Liver (tissue), 9 donors: ENCODE results near the gene HTR1B. TPM values are rescaled to one million over a fixed set of nuclear protein-coding genes. Genes with fewer than 3 reads are reported as not detected.

Experiments
- DNase-seq: peaks from one replicate; pipeline ENCODE4 v3.0.0-alpha.2; 2017; ENCODE audit warnings: low spot score
- H3K27ac ChIP-seq, 2 donors: one replicate each; pipeline ENCODE4 v1.7.0; 2013; ENCODE audit warnings: inconsistent platforms in 2 of 2, low read length in 2 of 2, control low read depth in 1 of 2, low read depth in 1 of 2, mild to moderate bottlenecking in 1 of 2
- H3K27me3 ChIP-seq, 4 donors: one replicate each; pipeline versions ENCODE4 v1.6.1 to v1.7.0; 2013; ENCODE audit warnings: low read length in 3 of 4, inconsistent platforms in 1 of 4, mild to moderate bottlenecking in 1 of 4, moderate library complexity in 1 of 4; ENCODE audit not compliant: control insufficient read depth in 4 of 4, insufficient read depth in 4 of 4
- H3K36me3 ChIP-seq, 4 donors: one replicate each; pipeline versions ENCODE4 v1.6.1 to v1.7.0; 2013; ENCODE audit warnings: low read length in 3 of 4, mild to moderate bottlenecking in 3 of 4, low read depth in 1 of 4, moderate library complexity in 1 of 4; ENCODE audit not compliant: control insufficient read depth in 4 of 4, insufficient read depth in 3 of 4
- H3K4me1 ChIP-seq, 4 donors: one replicate each; pipeline versions ENCODE4 v1.6.1 to v1.7.0; 2013; ENCODE audit warnings: low read length in 3 of 4, mild to moderate bottlenecking in 3 of 4, moderate library complexity in 1 of 4; ENCODE audit not compliant: control insufficient read depth in 4 of 4, insufficient read depth in 4 of 4
- H3K4me3 ChIP-seq, 3 donors: one replicate each; pipeline versions ENCODE4 v1.6.1 to v1.7.0; 2013; ENCODE audit warnings: low read length in 3 of 3, control low read depth in 1 of 3, low read depth in 1 of 3, mild to moderate bottlenecking in 1 of 3
- H3K9ac ChIP-seq, 2 donors: one replicate each; pipeline ENCODE4 v1.7.0; 2013; ENCODE audit warnings: low read length in 2 of 2, mild to moderate bottlenecking in 2 of 2, moderate library complexity in 2 of 2, control low read depth in 1 of 2, low read depth in 1 of 2
- H3K9me3 ChIP-seq, 4 donors: one replicate each; pipeline versions ENCODE4 v1.6.1 to v1.7.0; 2013; ENCODE audit warnings: low read length in 3 of 4; ENCODE audit not compliant: control insufficient read depth in 4 of 4
- EGR1 ChIP-seq, 2 donors: IDR thresholded peaks; 2 replicates each; pipeline ENCODE4 v1.6.1; 2016 to 2018; ENCODE audit warnings: antibody characterized with exemption in 2 of 2, low read depth in 2 of 2
- FOXA1 ChIP-seq: IDR thresholded peaks from 2 replicates; pipeline ENCODE4 v1.6.1; 2016; ENCODE audit warnings: antibody characterized with exemption
- FOXA2 ChIP-seq: IDR thresholded peaks from 2 replicates; pipeline ENCODE4 v1.6.1; 2016; ENCODE audit warnings: antibody characterized with exemption
- GABPA ChIP-seq, 2 donors: IDR thresholded peaks in 1 of 2; conservative IDR thresholded peaks in 1 of 2; 2 replicates each; pipeline ENCODE4 v1.6.1; 2016; ENCODE audit warnings: antibody characterized with exemption in 2 of 2, mild to moderate bottlenecking in 1 of 2, moderate library complexity in 1 of 2
- HNF4A ChIP-seq, 2 donors: conservative IDR thresholded peaks; 2 replicates each; pipeline ENCODE4 v1.6.1; 2016; ENCODE audit warnings: antibody characterized with exemption in 2 of 2, mild to moderate bottlenecking in 2 of 2
- HNF4G ChIP-seq: IDR thresholded peaks from 2 replicates; pipeline ENCODE4 v1.6.1; 2016; ENCODE audit warnings: antibody characterized with exemption
- JUND ChIP-seq, 2 donors: IDR thresholded peaks; 2 replicates each; pipeline ENCODE4 v1.6.1; 2016; ENCODE audit warnings: antibody characterized with exemption in 2 of 2
- MAX ChIP-seq: IDR thresholded peaks from 2 replicates; pipeline ENCODE4 v1.6.1; 2016; ENCODE audit warnings: antibody characterized with exemption
- NR2F2 ChIP-seq: IDR thresholded peaks from 2 replicates; pipeline ENCODE4 v1.6.1; 2016; ENCODE audit warnings: antibody characterized with exemption
- RAD21 ChIP-seq, 2 donors: IDR thresholded peaks; 2 replicates each; pipeline ENCODE4 v1.6.1; 2016; ENCODE audit warnings: antibody characterized with exemption in 2 of 2, mild to moderate bottlenecking in 2 of 2
- RXRA ChIP-seq, 2 donors: IDR thresholded peaks; 2 replicates each; pipeline ENCODE4 v1.6.1; 2017 to 2018; ENCODE audit warnings: antibody characterized with exemption in 2 of 2, mild to moderate bottlenecking in 1 of 2
- SP1 ChIP-seq: IDR thresholded peaks from 2 replicates; pipeline ENCODE4 v1.6.1; 2018; ENCODE audit warnings: antibody characterized with exemption, mild to moderate bottlenecking
- TAF1 ChIP-seq: conservative IDR thresholded peaks from 2 replicates; pipeline ENCODE4 v1.6.1; 2016; ENCODE audit warnings: antibody characterized with exemption, mild to moderate bottlenecking
- YY1 ChIP-seq: IDR thresholded peaks from 2 replicates; pipeline ENCODE4 v1.6.1; 2016; ENCODE audit warnings: antibody characterized with exemption, mild to moderate bottlenecking
- whole genome bisulfite sequencing: extraction: QIAGEN DNeasy Blood & Tissue Kit; methylation state at CpG from one replicate; pipeline ENCODE4 v1.1.7; 2013; 5-methylcytosine and 5-hydroxymethylcytosine counted together
- polyA plus RNA-seq, 2 donors: library from polyadenylated mRNA; stranded (reverse) in 1 of 2; unstranded in 1 of 2; fragments of 200-250 nt in 1 of 2; fragments of >200 nt in 1 of 2; fragmentation: Nextera tagmentation in 1 of 2; extraction: Ambion mirVana in 1 of 2; gene quantifications; one replicate each; pipeline versions ENCODE4 v1.2.1 to v1.2.3, GENCODE V29; 2013 to 2015
- total RNA-seq, 2 donors: library from RNA; depleted of rRNA; stranded (reverse); fragments of >200 nt; gene quantifications; one replicate each; pipeline ENCODE4 v1.2.3, GENCODE V29; 2014
- TF ChIP-seq, protein P1 (sequence below): fragments of 150-350 bp; IDR thresholded peaks from 2 replicates; pipeline ENCODE4 v1.5.1; 2017; ENCODE audit warnings: improper control_type of control experiment, low read depth, low read length; ENCODE audit not compliant: missing input control
- TF ChIP-seq, protein P2 (sequence below): IDR thresholded peaks from 2 replicates; pipeline ENCODE4 v1.6.1; 2016; ENCODE audit warnings: antibody characterized with exemption
- donor health status: healthy.
- donor health status: healthy.
- donor health status: healthy.
- donor health status: healthy.
- donor health status: healthy.

The HTR1B gene
- total and polyA plus RNA-seq, 4 donors = 0.08 TPM; not detected in 3

GRCh38 chr6:77457720-77458349 lies 5.5 kb downstream of the HTR1B start:
- WGBS = 18% methylated on average over 6 of the region's 6 CpGs
- peaks cover 0 to 6% (median under 1%) of the 10 kb centered on the region in 4 donors for H3K4me1 ChIP-seq
- H3K9ac ChIP-seq = no peak overlapping the region
- H3K36me3 ChIP-seq = no peaks in the 10 kb centered on the region
- no peak overlapping the region for H3K27ac ChIP-seq
- H3K4me3 ChIP-seq = no peak overlapping the region
- no peaks in the 10 kb centered on the region for H3K9me3 ChIP-seq
- TF ChIP-seq RAD21 (IDR thresholded peaks at IDR 0.05) (peak; percentile 74 to 80), RXRA (IDR thresholded peaks at IDR 0.05) (no peak)
- TF ChIP-seq, protein P1, sequence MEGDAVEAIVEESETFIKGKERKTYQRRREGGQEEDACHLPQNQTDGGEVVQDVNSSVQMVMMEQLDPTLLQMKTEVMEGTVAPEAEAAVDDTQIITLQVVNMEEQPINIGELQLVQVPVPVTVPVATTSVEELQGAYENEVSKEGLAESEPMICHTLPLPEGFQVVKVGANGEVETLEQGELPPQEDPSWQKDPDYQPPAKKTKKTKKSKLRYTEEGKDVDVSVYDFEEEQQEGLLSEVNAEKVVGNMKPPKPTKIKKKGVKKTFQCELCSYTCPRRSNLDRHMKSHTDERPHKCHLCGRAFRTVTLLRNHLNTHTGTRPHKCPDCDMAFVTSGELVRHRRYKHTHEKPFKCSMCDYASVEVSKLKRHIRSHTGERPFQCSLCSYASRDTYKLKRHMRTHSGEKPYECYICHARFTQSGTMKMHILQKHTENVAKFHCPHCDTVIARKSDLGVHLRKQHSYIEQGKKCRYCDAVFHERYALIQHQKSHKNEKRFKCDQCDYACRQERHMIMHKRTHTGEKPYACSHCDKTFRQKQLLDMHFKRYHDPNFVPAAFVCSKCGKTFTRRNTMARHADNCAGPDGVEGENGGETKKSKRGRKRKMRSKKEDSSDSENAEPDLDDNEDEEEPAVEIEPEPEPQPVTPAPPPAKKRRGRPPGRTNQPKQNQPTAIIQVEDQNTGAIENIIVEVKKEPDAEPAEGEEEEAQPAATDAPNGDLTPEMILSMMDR = peak; percentile 60
- peaks cover 0 to 19% (median 9%) of the 10 kb centered on the region in 4 donors for H3K27me3 ChIP-seq
- peak; percentile 59 for DNase-seq

DNA sequence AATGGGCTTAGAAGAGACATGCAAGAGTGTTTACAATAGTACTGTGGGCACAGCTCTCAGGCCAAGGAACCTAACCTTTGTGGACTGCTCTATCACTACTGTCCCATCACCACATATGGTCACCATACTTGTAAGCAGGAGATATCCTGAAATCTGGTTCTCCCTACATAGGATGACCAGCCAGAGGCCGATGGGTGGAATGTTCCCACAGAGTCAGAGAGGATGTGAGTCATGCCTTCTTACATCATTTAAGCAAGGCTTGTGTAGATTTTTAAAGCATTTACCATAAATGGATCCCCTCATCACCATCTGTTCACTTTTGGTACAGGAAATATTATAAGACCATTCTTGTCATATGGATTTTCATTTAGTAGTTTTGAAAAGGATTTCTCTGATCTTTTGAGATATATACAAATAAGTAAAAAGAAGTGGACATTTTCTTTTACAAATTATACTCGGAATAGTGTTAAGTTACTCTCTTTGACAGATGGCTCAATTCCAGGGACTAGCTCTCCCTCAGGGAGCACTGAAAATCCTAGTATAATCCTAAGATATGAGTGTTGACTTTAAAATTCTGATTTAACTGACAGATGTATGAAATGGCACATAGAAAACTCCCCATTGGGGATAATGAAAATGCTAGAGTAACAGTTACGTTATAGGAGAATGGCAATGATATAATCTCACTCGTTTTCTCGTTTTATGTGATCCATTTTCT lies 6.6 kb downstream of the HTR1B start:
- Histone ChIP-seq H3K36me3 (no peaks in the 10 kb centered on the region), H3K9me3 (no peaks in the 10 kb centered on the region), H3K27ac (no peak overlapping the region), H3K9ac (no peak overlapping the region), H3K4me3 (no peak overlapping the region), H3K4me1 (no peaks in the 10 kb centered on the region), H3K27me3 (peaks cover 0 to 8% (median 2%) of the 10 kb centered on the region in 4 donors)
- DNase-seq = no peak
- 71% methylated on average over 5 of the region's 5 CpGs for WGBS
- TF ChIP-seq FOXA2 (no peak), JUND (IDR thresholded peaks at IDR 0.05) (peak in 1 of 2 donors; percentile 34)

DNA sequence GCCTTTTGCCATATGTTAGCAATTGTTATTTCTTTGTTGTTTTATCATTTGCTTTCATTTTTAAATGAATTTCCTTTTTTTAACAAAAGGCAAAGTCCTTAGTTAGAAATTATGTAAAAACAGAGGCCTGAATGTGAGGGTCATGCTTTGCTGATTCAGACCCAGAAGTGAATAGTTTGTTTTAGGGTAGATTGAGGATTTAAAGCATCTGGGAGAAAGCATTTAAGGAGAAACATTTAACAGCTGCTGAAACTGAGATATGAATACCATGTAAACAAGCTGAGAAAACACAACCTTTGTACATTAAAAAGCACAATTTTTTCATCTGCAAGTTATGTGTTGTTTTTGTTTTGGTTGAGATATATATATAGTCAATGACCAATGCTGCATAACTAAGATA lies 8.0 kb downstream of the HTR1B start:
- Histone ChIP-seq H3K9ac (no peak overlapping the region), H3K4me1 (no peaks in the 10 kb centered on the region), H3K9me3 (no peaks in the 10 kb centered on the region), H3K27me3 (peaks cover 0 to 6% (median 2%) of the 10 kb centered on the region in 4 donors), H3K27ac (no peak overlapping the region), H3K36me3 (no peaks in the 10 kb centered on the region), H3K4me3 (no peak overlapping the region)
- TF ChIP-seq RAD21 (IDR thresholded peaks at IDR 0.05) = no peak
- no peak for TF ChIP-seq JUND (IDR thresholded peaks at IDR 0.05)
- no peak for TF ChIP-seq MAX
- no peak for TF ChIP-seq HNF4G
- TF ChIP-seq RXRA (IDR thresholded peaks at IDR 0.05) = no peak
- TF ChIP-seq FOXA2 = no peak
- TF ChIP-seq EGR1 (IDR thresholded peaks at IDR 0.05; ENCODE audit: low read depth in 2 of 2) = no peak
- no peak for TF ChIP-seq NR2F2
- no peak for TF ChIP-seq YY1
- no peak for TF ChIP-seq HNF4A (conservative IDR thresholded peaks at IDR 0.05)
- TF ChIP-seq TAF1 = no peak
- TF ChIP-seq SP1 = no peak
- no peak for TF ChIP-seq GABPA (IDR thresholded peaks at IDR 0.05 in 1 of 2, conservative IDR thresholded peaks at IDR 0.05 in 1 of 2)
- TF ChIP-seq, protein P1 = no peak
- TF ChIP-seq FOXA1 = no peak
- TF ChIP-seq, protein P2, sequence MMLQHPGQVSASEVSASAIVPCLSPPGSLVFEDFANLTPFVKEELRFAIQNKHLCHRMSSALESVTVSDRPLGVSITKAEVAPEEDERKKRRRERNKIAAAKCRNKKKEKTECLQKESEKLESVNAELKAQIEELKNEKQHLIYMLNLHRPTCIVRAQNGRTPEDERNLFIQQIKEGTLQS = no peak
- DNase-seq = no peak
